HepG2 (cell line): ENCODE results near the gene PEMT. TPM values are rescaled to one million over a fixed set of nuclear protein-coding genes. Genes with fewer than 3 reads are reported as not detected.

Experiments
- AGO1 ChIP-seq: fragments of 200-400 bp; formaldehyde crosslinking; IDR thresholded peaks from 2 replicates; pipeline ENCODE4 v1.6.1; 2017; ENCODE audit warnings: mild to moderate bottlenecking, low read depth, low read length, moderate library complexity; ENCODE audit not compliant: poor library complexity, severe bottlenecking
- FLYWCH1 ChIP-seq: sonication (generic); formaldehyde crosslinking; IDR thresholded peaks from 2 replicates; pipeline ENCODE4 v1.8.1; 2023; ENCODE audit warnings: mild to moderate bottlenecking, missing genetic modification reagents
- GLMP ChIP-seq: sonication (generic); formaldehyde crosslinking; IDR thresholded peaks from 2 replicates; pipeline ENCODE4 v1.9.0; 2021; ENCODE audit warnings: missing genetic modification reagents, mild to moderate bottlenecking, borderline replicate concordance
- IKZF1 ChIP-seq: fragments of 450-650 bp; IDR thresholded peaks from 2 replicates; pipeline ENCODE4 v1.7.1; 2016
- KDM3A ChIP-seq: IDR thresholded peaks from 2 replicates; pipeline ENCODE4 v1.6.1; 2018; ENCODE audit warnings: low read depth, missing compliant biosample characterization
- RFXANK ChIP-seq: IDR thresholded peaks from 2 replicates; pipeline ENCODE4 v1.6.1; 2016
- ZMAT5 ChIP-seq: sonication (generic); formaldehyde crosslinking; IDR thresholded peaks from 2 replicates; pipeline ENCODE4 v1.5.0; 2020; ENCODE audit warnings: mild to moderate bottlenecking, low read depth, missing genetic modification reagents, borderline replicate concordance
- ZNF251 ChIP-seq: sonication (generic); formaldehyde crosslinking; IDR thresholded peaks from 2 replicates; pipeline ENCODE4 v1.9.0; 2021; ENCODE audit warnings: mild to moderate bottlenecking, missing genetic modification reagents
- ZNF263 ChIP-seq: sonication (generic); formaldehyde crosslinking; IDR thresholded peaks from 2 replicates; pipeline ENCODE4 v1.4.0; 2020; ENCODE audit warnings: missing genetic modification reagents
- ZNF275 ChIP-seq: sonication (generic); formaldehyde crosslinking; IDR thresholded peaks from 2 replicates; pipeline ENCODE4 v1.8.0; 2022; ENCODE audit warnings: missing genetic modification reagents, mild to moderate bottlenecking, inconsistent platforms, borderline replicate concordance
- ZNF333 ChIP-seq: sonication (generic); formaldehyde crosslinking; IDR thresholded peaks from 2 replicates; pipeline ENCODE4 v1.4.0; 2020; ENCODE audit warnings: mild to moderate bottlenecking, missing genetic modification reagents, borderline replicate concordance
- ZNF572 ChIP-seq: sonication (generic); formaldehyde crosslinking; IDR thresholded peaks from 2 replicates; pipeline ENCODE4 v1.5.1; 2020; ENCODE audit warnings: mild to moderate bottlenecking, missing genetic modification reagents
- ZNF841 ChIP-seq: sonication (generic); formaldehyde crosslinking; IDR thresholded peaks from 2 replicates; pipeline ENCODE4 v1.8.1; 2023; ENCODE audit warnings: missing genetic modification reagents, borderline replicate concordance
- polyA plus RNA-seq, 8 experiments: library from polyadenylated mRNA; depleted of rRNA in 3 of 8; stranded (reverse) in 7 of 8; unstranded in 1 of 8; fragments of >200 nt; fragmentation: Illumina TruSeq in 4 of 8; extraction: Trizol in 4 of 8; gene quantifications; 2 replicates each; pipeline versions ENCODE4 v1.2.1 to v1.2.3, GENCODE V29; 2011 to 2016; ENCODE audit warnings: low read depth in 4 of 8, missing spikeins in 1 of 8, mixed read lengths in 1 of 8; ENCODE audit not compliant: insufficient read depth in 1 of 8
- total RNA-seq, 5 experiments: library from RNA; depleted of rRNA; stranded (reverse); fragments of >200 nt; fragmentation: Illumina TruSeq; extraction: Trizol; gene quantifications; 2 replicates each; pipeline ENCODE4 v1.2.3, GENCODE V29; 2016; ENCODE audit warnings: low read depth in 1 of 5
- TF ChIP-seq, protein P1 (sequence below): sonication (generic); formaldehyde crosslinking; IDR thresholded peaks from 2 replicates; pipeline ENCODE4 v1.4.0; 2020; ENCODE audit warnings: mild to moderate bottlenecking, missing genetic modification reagents

Gene PEMT
- total and polyA plus RNA-seq, 2 of the 13 experiments (the other 11 are each of a cell fraction or from before 2014, with no cell fraction given) = 31.7 to 43.6 TPM

DNA sequence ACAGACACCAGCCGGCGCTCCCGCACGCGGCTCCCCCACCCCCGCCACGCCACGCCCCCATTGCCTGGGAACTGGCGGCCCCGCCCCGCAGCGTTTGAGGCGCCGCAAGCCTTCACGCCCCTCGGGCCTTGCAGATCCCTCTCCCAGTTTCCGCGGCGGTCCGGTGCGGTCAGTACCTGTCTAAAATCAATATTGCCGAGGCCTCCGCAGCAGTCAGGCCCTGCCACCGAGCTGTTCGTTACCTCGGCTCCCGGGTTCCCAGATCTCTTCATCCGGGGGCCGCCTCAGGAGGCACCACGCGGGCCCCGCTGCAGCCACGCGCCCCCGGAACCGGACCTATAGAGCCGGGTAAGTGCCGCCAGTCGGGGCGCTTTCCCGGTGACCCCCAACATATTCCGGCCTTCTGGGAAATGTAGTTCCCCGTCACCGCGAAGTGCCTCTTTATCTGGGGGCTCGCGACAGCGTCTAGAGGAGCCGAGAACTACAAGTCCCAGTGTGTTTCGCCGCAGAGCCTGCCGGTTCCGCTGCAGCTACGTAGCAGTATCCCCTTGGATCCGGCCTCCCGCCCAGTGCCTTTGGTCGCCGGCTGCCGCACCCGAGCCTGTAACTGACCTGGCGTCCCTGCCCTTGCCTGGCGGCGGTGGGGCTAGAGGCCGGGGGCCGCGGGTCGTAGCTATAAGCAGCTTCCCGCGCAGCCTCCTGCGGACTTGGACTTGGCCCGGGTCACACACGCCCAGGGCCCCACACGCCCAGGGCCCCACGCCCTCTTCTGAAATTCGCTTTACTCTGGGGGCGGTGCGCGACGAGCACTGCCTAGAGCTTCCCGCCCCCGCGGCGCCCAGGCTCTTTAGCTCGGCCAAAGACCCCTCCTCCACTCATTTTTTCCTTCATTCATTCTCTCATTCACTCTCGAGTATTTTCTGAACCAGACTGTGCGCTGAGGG is at the start of gene PEMT (continued):
- peak; percentile 87; the same call in 1 of the 2 replicates for TF ChIP-seq ZNF333 (CRISPR knock-in tag)
- TF ChIP-seq, protein P1, sequence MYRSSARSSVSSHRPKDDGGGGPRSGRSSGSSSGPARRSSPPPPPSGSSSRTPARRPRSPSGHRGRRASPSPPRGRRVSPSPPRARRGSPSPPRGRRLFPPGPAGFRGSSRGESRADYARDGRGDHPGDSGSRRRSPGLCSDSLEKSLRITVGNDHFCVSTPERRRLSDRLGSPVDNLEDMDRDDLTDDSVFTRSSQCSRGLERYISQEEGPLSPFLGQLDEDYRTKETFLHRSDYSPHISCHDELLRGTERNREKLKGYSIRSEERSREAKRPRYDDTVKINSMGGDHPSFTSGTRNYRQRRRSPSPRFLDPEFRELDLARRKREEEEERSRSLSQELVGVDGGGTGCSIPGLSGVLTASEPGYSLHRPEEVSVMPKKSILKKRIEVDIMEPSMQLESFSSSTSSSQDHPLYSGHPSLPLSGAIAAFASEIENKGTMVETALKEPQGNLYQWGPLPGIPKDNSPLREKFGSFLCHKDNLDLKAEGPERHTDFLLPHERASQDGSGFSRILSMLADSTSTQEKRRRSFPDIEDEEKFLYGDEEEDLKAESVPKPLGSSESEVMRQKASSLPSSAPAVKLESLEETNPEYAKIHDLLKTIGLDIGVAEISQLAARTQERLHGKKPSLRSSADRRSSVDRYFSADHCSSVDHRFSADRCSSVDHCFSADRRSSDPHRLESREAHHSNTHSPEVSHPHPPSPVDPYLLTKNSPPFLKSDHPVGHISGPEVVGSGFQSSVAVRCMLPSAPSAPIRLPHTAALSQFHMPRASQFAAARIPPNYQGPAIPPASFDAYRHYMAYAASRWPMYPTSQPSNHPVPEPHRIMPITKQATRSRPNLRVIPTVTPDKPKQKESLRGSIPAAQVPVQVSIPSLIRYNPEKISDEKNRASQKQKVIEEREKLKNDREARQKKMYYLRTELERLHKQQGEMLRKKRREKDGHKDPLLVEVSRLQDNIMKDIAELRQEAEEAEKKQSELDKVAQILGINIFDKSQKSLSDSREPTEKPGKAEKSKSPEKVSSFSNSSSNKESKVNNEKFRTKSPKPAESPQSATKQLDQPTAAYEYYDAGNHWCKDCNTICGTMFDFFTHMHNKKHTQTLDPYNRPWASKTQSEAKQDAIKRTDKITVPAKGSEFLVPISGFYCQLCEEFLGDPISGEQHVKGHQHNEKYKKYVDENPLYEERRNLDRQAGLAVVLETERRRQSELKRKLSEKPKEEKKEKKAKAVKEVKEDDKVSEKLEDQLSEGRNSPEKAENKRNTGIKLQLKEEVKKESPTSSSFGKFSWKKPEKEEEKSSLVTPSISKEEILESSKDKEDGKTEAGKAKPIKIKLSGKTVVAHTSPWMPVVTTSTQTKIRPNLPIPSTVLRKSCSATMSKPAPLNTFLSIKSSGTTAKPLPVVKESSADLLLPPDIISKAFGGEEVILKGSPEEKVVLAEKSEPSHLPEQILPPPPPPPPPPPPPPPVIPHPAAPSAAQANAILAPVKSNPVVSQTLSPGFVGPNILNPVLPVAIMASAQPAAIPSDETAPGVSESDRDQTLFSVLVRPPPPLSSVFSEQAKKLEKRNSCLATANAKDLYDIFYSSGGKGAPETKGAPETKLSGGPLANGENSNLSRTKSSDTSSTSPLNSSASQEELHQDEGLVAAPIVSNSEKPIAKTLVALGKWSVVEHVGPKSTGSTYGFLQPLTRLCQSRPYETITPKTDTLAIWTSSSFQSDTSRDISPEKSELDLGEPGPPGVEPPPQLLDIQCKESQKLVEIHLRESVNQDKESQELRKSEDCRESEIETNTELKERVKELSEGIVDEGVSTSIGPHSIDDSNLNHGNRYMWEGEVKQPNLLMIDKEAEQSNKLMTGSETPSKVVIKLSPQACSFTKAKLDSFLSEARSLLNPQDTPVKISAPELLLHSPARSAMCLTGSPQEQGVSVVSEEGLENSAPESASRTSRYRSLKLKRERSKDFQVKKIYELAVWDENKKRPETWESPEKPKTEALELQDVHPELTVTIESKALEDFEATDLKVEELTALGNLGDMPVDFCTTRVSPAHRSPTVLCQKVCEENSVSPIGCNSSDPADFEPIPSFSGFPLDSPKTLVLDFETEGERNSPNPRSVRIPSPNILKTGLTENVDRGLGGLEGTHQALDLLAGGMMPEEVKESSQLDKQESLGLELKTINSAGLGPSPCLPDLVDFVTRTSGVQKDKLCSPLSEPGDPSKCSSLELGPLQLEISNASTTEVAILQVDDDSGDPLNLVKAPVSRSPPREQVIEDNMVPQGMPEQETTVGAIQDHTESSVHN (CRISPR knock-in tag) = no peak
- no peak; the same call in 1 of the 2 replicates for TF ChIP-seq ZNF275 (CRISPR knock-in tag)
- TF ChIP-seq ZMAT5 (CRISPR knock-in tag) = no peak
- no peak for TF ChIP-seq GLMP (CRISPR knock-in tag)
- peak; percentile 82 for TF ChIP-seq KDM3A (CRISPR knock-in tag)
- TF ChIP-seq ZNF572 (CRISPR knock-in tag) = no peak
- 0 out of 2 replicates have a peak, but pooled peaks have one; percentile 26 for TF ChIP-seq ZNF251 (CRISPR knock-in tag)
- no peak for TF ChIP-seq AGO1
- TF ChIP-seq IKZF1 = no peak
- TF ChIP-seq FLYWCH1 (CRISPR knock-in tag) = no peak
- TF ChIP-seq ZNF263 (CRISPR knock-in tag) = no peak
- no peak for TF ChIP-seq ZNF841 (CRISPR knock-in tag)
- 0 out of 2 replicates have a peak, but pooled peaks have one; percentile 61 for TF ChIP-seq RFXANK (CRISPR knock-in tag)
